ENCODE data around the gene LPCAT1.
"Not testable (repeated sequence)": the region's sequence is repeated elsewhere in the genome, so short reads cannot be mapped to it uniquely, and the experiment has no call there.

Gene LPCAT1

GRCh38 chr5:1463326-1464095 is 60.2 kb downstream of the LPCAT1 start:
- FAIRE-seq: no peak

- FAIRE-seq: no peak
Observed at GRCh38 chr5:1462358-1462757, 61.4 kb downstream of the LPCAT1 start.

GRCh38 chr5:1461396-1461795 is 62.4 kb downstream of the LPCAT1 start:
- FAIRE-seq: no peak

GRCh38 chr5:1460054-1460682 is 63.6 kb downstream of the LPCAT1 start:
- FAIRE-seq: no peak

- not testable (repeated sequence) for FAIRE-seq
Observed at GRCh38 chr5:1459435-1459834, 64.3 kb downstream of the LPCAT1 start.

- not testable (repeated sequence) for FAIRE-seq
Observed at GRCh38 chr5:1456110-1456881, 67.5 kb downstream of the LPCAT1 start.

GRCh38 chr5:1453613-1454012 is 70.1 kb downstream of the LPCAT1 start:
- FAIRE-seq: no peak

GRCh38 chr5:1449081-1449630 is 74.6 kb downstream of the LPCAT1 start:
- FAIRE-seq: no peak

- FAIRE-seq: no peak
Observed at GRCh38 chr5:1448511-1449011, 75.2 kb downstream of the LPCAT1 start.

- no peak for FAIRE-seq
Observed at GRCh38 chr5:1447671-1448361, 75.9 kb downstream of the LPCAT1 start.

GRCh38 chr5:1446602-1447343 is 77.0 kb downstream of the LPCAT1 start:
- no peak for FAIRE-seq

- no peak for FAIRE-seq
Observed at GRCh38 chr5:1445689-1446601, 77.8 kb downstream of the LPCAT1 start.

- no peak for FAIRE-seq
Observed at GRCh38 chr5:1445313-1445688, 78.5 kb downstream of the LPCAT1 start, which contains the start of gene SLC6A3. Gene SLC6A3, minus strand, starts transcription at chr5:1445440. Its CDS starts 2,243 bp downstream, at chr5:1443197.

- no peak for FAIRE-seq
Observed at GRCh38 chr5:1444361-1445189, 79.2 kb downstream of the LPCAT1 start.

GRCh38 chr5:1443991-1444360 is 79.8 kb downstream of the LPCAT1 start:
- FAIRE-seq: no peak

GRCh38 chr5:1443171-1443570 is 80.6 kb downstream of the LPCAT1 start:
- FAIRE-seq: no peak

GRCh38 chr5:1442222-1443145 is 81.3 kb downstream of the LPCAT1 start:
- FAIRE-seq: no peak

- FAIRE-seq: no peak
Observed at GRCh38 chr5:1441166-1441865, 82.4 kb downstream of the LPCAT1 start.
